Activated T-cell treated with anti-CD3 and anti-CD28 coated beads for 48 hours (primary cell): Measurements from ENCODE around the gene THAP11.

ENCODE experiments used
- DNase-seq: peaks from one replicate; pipeline ENCODE4 v3.0.0-alpha.2; 2020; ENCODE audit warnings: low read depth

THAP11 gene

DNA sequence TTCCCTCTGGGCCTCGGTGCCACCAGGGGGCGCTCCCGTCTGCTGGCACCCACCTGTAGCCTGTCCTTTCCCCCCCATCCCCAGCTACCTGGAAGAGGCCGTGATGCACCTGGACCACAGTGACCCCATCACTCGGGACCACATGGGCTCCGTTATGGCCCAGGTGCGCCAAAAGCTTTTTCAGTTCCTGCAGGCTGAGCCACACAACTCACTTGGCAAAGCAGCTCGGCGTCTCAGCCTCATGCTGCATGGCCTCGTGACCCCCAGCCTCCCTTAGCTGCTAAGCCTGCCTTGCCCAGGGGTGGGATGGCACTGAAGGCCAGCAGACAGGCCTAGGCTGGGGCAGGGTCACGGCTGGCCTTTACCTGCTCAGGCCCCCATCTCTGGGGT is 41.7 kb downstream of the THAP11 start:
- DNase-seq = peak; percentile 58

GRCh38 chr16:67884684-67885083 is 42.6 kb downstream of the THAP11 start, which contains the start of gene NRN1L:
NRN1L (plus strand) TSS chr16:67884885; CDS start chr16:67884904, 19 bp downstream.
- DNase-seq = no peak

DNA sequence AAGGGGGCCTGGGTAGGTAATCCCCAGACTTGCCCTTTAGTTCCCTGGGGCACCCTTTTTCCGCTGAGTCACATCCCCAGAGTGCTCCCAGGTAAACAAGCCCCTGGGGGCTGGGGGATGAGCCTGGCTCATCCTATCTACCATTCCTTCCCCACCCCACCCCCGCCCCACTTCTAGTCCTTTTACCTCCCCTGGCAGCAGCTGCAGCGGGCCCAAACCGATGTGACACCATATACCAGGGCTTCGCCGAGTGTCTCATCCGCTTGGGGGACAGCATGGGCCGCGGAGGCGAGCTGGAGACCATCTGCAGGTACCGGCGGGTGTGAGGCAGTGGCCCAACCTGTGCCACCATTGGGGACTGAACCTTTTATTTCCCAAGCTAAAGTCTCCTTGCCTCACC is 43.4 kb downstream of the THAP11 start:
- DNase-seq = no peak

DNA sequence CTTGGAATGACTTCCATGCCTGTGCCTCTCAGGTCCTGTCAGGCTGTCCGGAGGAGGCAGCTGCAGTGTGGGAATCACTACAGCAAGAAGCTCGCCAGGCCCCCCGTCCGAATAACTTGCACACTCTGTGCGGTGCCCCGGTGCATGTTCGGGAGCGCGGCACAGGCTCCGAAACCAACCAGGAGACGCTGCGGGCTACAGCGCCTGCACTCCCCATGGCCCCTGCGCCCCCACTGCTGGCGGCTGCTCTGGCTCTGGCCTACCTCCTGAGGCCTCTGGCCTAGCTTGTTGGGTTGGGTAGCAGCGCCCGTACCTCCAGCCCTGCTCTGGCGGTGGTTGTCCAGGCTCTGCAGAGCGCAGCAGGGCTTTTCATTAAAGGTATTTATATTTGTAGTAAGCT is 43.9 kb downstream of the THAP11 start:
- no peak for DNase-seq

GRCh38 chr16:67886387-67886786 is 44.3 kb downstream of the THAP11 start:
- no peak for DNase-seq

DNA sequence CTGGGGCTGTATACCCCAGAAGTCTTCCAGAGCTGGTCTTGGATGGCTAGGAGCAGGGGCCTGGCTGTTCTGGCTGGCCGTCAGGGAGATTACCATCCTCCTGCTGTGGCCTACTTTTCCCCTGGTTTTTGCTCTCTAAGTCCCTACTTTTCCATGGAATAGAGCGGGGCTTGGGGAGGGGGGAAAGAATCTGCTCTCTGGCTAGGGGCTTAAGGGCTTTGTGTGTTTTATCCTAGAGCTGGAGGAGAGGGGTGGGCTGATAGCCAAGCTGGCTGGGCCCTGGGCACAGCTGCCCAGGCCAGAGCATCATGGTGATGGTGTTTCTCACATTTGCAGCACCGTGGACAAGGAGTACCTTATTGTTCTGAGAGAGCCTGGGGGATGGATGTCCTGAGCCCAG is 46.2 kb downstream of the THAP11 start:
- no peak for DNase-seq

- no peak for DNase-seq
Measured at GRCh38 chr16:67892375-67892774, 50.3 kb downstream of the THAP11 start.

GRCh38 chr16:67892899-67893742 is 51.0 kb downstream of the THAP11 start, which contains the start of gene PSKH1:
PSKH1 (plus strand) TSS chr16:67893254; CDS start chr16:67908750, 15,496 bp downstream.
- DNase-seq = peak; percentile 93
